GM19240 (cell line): ENCODE results near the gene TNC.

ENCODE experiments used
- DNase-seq: peaks from one replicate; pipeline ENCODE4 v3.0.0; 2011; ENCODE audit warnings: low spot score; ENCODE audit not compliant: insufficient read length

The TNC gene

DNA sequence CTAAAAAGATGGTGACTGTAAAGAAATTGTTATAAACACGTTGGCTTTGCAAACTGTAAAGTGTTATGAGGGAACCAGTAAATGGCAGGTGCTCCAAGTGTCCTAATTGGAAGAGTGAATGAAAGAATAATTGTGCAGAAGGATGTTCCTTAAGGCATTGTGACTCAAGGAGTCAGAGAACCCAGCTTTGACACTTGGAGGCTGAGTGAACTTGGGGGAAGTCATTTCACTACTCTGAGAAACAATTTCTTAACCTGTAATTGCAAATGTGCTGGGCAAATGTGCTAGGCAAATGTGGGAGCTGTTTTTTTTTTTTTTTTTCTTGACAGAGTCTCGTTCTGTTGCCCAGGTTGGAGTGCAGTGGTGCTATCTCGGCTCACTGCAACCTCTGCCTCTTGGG, 103.5 kb downstream of the TNC start:
- DNase-seq: no peak

DNA sequence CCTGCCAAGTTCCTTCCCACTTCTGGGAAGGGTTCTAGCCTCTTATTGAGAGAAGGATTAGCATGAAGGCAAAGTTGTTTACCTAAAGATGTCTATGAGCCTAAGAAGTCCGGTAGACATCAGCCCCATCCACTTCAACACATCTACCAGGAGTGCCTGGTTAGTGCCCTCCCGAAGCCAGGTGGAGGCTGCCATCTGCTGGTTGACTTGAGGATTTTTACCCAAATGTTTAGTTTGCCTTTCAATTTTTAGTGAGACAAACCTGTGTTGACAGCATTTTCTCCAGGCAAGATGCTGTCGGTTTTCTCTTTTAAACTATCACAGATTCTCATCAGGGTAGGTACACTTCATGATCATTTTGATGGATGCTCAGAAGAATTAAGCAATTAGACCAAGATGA, 104.0 kb downstream of the TNC start:
- DNase-seq: peak; percentile 56

DNA sequence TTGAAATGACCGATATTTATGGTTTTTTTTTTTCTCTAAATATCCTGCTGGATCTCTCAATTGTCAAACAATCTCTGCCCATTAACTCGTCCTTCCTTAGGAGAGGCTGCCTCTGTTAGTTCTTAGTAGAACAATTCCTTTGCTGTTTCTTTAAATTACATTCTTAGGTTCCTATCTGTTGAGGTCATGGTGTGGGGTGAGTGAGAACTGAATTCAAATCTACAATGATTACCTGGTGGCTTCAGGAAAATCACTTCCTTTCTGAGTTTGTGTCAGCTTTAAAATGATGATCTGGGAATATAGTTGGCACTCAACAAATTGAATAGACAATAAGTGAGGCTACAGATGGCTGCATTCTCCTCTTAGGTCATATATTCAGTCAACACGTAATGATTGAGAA, 105.5 kb downstream of the TNC start:
- DNase-seq: no peak

DNA sequence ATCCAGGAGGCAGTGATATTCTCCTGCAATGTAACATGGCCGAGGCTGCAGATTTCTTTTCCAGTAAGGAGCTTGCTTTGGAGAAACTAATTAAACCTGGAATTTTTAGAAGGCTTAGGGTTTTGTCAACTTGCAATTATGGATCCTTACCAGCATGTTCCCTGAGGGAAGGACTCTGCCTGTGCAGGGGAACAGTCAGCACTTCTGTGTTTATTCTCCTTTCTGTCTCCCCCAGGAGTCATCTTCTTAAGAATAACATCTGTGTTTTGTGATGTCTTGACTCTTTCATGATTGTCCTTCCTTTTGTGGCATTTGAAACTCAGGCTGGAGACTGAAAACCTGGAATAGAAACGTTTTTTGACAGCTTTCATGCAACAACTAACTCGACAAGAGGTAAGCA, 107.1 kb downstream of the TNC start:
- DNase-seq: no peak

DNA sequence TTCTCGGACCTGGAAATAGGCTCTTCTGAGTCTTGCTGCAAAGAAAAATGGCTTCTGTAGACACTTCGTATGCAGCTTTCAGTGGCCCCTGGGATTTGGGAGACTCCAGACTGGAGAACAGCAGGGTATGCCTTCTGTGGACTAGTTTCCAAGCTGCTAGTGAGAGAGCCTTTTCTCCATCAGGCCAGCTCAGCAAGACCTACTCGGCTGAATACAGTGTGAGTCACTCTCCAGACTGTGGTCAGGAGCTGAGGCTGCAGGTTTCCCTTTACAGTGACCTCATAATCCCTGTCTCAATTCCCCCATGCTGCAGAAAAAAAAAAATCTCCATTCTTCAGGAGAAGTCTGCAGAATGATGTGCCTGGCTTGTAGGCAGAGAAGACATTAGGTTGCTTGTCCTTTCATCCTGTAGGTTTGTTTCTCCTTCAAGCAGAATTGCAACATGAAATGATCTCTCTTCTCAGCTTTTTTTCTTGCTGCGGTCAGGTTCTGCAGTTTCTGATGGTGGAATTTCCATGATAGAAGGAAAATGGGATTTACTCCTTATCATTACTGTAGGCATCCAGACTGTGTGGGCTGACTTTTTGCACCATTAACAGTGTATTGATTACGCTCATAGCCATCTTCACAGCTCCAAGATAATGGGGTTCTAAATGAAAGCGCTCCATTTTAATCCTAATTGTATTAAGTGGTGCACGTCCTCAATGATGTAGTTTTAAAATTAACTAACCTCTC, 109.3 kb downstream of the TNC start:
- no peak for DNase-seq

DNA sequence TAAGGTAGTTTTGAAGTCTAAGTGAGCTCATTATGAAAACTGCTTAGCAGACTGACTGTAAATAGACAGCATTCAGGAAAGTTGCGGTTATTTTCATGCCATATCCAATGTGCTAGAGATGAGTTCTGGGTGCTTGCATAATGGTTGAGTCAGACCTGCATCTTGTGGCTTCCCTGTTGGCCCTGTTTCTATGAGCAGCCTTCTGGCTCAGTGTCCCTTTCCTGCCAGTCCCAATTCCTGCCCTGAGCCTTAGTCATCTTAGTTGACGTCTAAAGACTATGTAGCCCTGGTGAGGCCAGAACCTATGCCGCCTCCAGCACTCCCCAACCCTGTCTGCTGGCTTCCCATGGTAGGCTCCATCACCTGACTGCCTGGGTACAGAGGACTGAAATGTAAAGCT, 111.3 kb downstream of the TNC start:
- DNase-seq: no peak

DNA sequence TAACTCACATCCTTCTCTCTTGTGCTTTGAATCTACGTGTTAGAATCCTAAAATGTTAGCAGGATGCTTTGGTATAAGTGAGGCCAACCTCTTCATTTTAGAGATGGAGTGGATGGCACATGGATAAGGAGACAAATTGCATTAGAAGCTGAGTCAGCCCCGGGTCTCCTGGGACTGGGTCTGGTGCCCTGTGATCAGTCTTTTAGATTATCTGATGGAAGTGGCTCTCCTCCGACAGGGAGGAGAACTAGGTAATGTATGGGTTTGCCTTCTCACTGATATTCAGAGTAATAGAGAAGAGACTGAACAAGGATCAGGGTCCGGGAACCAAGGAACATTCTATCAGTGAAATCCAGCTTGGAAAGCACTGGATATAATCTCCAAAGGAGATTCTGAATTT, 112.6 kb downstream of the TNC start:
- DNase-seq: no peak

DNA sequence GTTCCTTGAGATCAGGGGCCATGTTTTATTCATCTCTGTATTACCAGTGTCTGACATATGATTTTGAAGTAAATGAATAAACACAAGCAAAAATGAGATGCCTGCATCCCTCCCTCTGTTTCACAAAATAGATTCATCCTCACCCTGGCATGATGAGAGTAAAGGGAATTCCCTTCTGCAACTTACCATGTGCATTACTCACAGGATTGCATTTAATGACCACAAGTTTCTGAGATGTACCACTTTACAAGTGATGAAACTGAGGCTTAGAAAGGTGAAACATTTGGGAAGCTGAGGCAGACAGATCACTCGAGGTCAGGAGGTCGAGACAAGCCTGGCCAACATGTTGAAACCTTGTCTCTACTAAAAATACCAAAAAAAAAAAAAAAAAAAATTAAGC, 113.4 kb downstream of the TNC start:
- no peak for DNase-seq

DNA sequence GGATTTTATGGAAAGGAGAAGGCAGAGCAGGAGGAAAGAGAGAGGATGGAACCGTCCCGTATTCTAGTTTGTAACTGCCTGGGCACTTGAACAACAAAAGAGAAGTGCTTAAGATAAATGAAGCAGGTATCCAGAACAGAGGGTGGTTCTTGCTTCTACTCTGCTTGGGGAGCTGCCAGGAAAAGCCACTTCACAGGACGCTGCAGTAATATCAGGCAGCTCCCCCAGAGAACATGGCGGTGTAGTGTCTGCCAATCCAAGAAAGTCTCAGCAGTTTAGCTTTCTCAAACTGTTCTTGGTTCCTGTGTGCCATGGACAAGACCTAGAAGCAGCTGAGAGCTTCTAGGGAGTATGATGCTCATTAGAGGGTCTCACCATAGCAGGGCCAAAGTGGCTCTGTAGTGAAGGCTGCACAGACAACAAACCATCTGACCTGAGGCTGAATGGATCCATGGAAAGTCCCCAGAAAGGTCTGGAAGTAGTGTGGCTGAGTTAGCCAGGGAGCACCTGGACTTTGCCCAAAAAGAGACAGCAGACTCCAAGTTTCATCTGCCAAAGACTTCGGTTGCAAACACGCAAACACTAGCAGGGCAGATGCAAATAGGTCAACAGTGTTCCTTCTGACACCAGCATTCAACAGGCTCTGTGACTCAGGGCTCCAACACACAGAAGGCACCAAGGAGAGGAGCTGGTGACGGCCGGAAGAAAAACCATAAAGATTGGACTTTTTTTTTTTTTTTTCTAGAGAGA, 115.4 kb downstream of the TNC start:
- DNase-seq: no peak

DNA sequence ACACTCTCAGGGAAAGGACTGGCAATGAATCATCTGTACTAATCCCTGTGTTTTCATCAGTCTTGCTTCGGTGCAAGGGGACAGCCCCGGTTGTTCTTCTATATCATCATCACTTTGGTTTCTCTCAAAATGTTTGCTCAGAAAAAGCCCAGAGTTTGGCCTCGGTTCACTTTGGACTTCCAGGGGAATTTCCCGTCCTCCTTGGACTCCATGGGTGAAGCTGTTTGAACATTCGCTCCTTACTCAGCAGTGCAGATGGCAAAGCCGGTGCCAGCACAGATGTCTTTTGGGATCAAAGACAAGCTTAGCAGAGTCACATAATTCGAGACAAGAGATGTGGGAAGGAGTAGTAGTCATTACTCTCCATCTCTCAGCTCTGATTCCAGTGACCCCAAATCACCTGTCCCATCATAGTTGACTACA, 117.7 kb downstream of the TNC start:
- DNase-seq: no peak

DNA sequence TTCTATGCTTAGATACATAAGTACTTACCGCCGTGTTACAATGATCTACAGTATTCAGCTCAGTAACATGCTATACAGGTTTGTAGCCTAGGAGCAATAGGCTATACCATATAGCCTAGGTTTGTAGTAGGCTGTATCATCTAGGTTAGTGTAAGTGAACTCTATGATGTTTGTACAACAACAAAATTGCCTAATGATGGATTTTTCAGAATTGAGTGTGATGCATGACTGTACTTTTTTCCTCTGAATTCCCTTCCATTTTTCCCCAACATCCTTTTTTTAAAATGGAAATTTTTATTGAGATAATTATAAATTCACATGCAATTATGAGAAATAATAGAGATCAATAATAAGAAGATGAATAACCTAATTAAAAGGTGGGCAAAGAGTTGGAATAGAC, 119.6 kb downstream of the TNC start:
- DNase-seq: no peak

DNA sequence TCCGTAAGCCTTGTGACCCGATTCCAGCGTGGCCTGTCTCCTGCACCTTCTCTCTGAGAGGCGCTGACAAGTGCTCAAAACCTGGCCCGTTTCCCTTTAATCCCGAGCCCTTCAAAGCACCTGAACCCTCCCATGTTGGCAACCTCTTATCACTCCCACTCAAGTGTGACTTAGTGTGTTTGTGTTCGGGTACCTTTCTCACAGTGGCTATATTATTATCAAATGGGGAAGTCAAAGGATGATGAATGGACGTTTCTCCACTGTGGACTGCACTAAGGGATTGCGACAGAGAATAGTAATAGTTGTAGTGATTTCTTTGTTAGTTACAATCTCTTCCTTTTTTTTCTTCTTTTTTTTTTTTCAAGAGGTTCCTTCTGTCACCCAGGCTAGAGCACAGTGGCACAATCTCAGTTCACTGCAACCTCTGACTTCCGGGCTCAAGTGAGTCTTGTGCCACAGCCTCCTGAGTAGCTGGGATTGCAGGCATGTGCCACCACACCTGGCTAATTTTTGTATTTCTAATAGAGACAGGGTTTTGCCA, 122.2 kb downstream of the TNC start:
- DNase-seq: no peak

DNA sequence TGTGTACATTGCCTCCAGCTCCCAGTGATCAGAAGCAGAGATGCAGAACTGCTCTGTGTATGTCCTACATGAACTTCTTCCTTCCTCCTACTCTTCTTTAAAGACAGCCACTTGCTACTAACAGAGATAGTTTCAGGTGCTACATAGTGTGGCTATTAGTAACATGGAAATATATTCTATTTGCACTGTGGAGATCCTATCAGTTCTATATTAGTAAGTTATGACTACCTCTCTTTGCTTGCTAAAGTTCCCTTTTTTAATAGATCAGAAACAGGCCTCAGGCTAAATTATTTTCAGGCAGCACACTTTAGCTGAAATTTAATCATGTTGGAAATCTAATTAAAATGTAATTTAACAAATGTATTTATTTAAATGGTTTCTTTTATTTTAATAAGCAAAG, 123.2 kb downstream of the TNC start:
- no peak for DNase-seq

DNA sequence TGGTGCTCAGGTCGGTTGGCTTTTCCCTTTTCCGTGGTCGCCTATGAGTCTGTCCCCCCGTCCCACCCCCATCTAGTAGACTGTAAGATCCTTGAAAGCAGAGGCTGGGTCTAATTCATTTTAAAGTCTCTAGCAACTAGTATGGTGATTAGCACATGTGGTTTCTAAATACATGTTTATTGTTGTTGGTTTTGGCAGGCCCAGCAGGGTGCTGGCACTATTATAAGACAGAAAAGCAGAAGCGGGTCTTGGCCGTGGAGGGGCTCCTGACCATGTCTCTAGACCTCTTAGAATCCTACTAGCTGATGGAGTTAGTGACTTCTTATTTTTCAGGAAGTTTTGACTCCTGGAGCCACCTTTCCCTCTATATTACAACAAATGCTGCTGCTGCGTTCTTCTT, 126.1 kb downstream of the TNC start:
- no peak for DNase-seq

DNA sequence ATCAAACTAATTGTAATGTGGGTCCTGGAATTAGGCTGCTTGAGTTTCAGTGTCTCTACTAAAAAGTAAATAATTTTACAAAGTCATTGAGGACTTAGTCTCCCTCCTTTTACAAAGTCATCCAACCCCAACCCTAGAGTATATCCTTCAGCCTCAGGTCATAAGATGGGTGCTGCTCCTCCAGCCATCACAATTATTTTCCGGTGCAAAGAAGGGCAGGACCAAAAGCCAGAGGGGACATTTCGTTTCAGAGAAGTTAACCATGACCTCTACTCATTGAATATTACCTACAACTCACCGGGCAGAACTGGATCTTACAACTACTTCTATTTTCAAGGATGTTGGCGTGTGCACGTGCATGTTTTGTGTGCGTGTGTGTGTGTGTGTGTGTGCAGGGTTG, 127.1 kb downstream of the TNC start:
- no peak for DNase-seq

DNA sequence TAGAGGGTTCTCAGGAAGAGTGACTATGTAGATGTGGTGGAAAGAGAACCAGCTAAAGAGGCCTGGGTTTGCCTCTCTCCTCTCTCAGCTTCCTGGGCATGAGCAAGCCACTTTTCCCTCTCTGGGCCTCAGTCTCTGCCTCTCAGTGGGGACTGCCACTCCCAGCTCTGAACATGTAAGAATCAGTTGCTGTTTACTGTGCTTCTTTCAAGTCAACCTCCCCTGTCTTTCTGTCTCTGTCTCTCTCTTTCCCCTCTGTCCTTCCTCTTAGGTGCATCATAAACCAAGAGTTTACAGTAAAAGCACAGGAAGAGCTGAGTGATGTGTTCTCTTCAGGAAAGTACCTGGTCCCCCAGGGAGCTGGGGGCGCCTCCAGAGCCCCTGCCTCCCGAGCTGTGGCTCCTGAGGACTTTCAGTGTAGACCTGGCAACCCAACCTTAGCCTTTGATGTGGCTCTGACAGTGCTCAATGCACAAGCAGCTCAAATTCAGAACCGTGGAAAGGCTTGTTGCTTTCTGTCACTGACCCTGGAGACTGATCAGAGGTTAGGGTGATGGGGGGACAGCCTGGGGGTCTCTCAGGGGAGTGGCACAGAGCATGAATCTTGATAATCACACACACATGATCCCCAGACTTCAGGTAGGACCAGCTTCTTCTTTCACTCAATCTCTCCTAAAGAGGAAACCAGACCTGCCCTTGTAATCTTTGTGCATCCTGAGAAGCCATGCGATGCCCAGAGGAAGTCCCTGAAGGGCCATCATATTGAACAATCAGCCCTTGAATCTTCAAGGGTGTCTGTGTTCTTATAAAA, 128.2 kb downstream of the TNC start:
- DNase-seq: no peak

DNA sequence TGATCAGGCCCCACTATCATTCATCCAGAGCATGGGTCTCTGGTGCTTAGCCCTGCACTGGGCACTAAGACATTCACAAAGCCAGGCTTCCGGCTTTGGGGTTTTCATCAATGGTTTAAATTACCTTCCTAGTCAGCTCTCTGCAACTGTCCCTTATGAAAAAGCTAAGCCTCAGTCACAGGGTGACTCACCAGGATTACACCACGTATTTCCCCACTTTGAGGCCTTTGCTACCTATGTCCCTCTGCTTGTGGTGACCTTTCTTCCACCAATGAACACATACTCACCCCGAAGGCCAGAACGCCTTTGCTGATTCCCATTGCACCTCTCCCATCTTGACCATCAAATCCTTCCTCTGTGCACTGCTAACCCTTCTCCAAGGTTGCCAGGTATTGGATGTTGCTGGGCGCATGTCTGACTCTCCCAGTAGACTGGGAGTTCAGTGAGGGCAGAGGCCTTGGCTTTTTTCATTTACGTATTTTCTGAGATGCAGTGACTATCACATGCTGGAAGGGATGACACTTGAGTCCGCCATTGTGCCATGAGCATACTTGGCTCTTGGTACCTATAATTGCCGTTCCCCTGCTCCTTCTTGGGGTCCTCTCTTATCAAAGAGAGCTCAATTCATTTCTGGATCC, 128.9 kb downstream of the TNC start:
- no peak for DNase-seq

DNA sequence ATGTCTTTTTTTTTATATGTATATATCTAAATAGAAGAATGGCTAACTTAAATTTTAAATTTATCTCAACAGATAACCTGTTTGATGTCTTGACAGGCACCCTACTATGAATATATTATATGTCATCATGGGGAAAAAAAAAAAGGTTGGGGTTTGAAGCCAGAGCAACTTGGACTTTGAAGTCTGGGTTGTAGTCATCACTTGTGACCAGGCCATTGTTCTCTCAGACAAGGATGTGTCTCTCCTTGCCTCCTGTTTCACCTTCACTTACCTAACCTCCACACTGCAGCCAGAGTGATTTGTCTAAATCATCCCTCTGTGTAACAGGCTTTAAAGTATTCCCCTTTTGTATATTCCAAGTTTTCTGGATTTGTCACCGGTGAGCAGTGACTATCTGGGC, 130.8 kb downstream of the TNC start:
- DNase-seq: no peak

DNA sequence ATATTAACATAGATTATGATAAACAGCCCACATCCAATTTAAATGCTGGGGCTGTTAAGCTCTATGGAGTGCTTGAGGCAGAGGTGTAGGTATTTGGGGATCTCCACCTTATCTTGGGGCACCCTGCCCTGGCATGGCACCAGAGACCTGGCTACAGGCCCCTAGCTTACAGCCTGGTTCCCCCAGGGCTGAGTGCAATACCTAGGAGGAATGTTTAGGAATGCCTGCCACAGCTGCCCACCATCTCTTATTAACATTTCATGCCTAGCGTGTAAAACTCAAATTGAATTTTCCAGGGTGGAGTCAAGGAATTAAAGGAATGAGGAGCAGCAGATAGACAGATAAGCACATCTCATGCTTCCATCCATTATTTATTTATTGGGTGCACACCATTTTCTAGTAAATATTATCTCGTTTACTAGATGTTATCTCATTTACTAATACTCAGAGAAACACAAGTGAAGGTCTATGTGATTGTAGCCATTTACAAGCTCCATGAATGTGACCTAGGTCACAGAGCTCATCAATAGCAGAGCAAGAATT, 131.9 kb downstream of the TNC start:
- DNase-seq: no peak

DNA sequence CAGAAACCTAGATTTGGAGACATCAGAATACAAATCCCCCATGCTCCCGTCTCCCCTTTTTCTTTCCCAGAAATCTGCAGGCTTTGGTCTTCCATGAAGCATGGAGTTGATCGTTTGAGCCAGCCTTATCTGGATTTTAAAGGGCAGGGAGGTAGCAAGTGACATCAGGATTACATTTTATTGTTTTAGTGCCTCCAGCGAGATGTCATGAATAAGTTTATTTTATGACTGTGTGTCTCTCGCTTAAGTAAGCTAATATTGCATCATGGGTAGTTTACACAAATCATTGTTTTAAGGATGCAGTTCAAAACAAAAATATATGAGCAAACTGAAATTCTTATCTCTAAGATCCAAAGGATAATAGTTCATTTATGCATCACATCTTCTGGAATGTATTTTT, 136.9 kb downstream of the TNC start:
- no peak for DNase-seq

DNA sequence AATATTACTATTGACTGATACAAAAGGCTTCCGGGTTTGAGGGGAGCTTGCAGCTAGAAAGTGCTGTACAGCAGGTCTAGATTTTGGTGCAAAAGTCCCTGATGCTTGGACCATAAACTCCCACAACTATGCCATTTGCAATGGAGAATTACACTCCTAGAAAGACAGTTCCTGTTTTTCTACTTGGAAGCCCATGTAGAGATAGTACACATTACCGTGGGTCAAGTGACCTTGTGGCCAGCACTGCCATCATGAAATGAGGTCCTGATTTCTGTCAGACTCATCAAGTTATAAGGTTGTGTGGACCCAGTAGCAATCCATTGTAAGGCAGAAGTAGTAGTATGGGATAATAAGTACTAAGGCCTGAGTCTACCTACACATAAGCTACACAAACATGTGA, 144.7 kb downstream of the TNC start:
- DNase-seq: no peak
